Astrocyte (in vitro differentiated cells and primary cell): Measurements from ENCODE around the gene PPP1R36. TPM values are rescaled to one million over a fixed set of nuclear protein-coding genes. Genes with fewer than 3 reads are reported as not detected.

Experiments
- DNase-seq: peaks from one replicate; pipeline ENCODE4 v3.0.0-alpha.2; 2010; ENCODE audit warnings: low read depth
- FAIRE-seq: peaks from 2 replicates; lab custom pipeline; 2011; peaks lifted over from hg19 to GRCh38; lab: Jason Lieb, UNC
- H2AFZ ChIP-seq: 2 replicates; pipeline ENCODE4 v1.6.0; 2012; ENCODE audit warnings: low read depth, low read length, inconsistent platforms
- H3K27ac ChIP-seq: 2 replicates; pipeline ENCODE4 v1.5.1; 2011; ENCODE audit warnings: low read depth, low read length, inconsistent platforms
- H3K27me3 ChIP-seq: 2 replicates; pipeline ENCODE4 v1.6.0; 2011; ENCODE audit warnings: low read length, inconsistent platforms; ENCODE audit not compliant: insufficient read depth
- H3K36me3 ChIP-seq: 2 replicates; pipeline ENCODE4 v1.5.1; 2011; ENCODE audit warnings: low read length, inconsistent platforms; ENCODE audit not compliant: insufficient read depth
- H3K4me1 ChIP-seq: 2 replicates; pipeline ENCODE4 v1.5.1; 2011; ENCODE audit warnings: low read length, inconsistent platforms; ENCODE audit not compliant: insufficient read depth
- H3K4me2 ChIP-seq: 2 replicates; pipeline ENCODE4 v1.6.0; 2012; ENCODE audit warnings: low read length, inconsistent platforms
- H3K4me3 ChIP-seq: 2 replicates; pipeline ENCODE4 v1.5.1; 2011; ENCODE audit warnings: low read depth, mild to moderate bottlenecking, low read length, inconsistent platforms; ENCODE audit not compliant: insufficient read depth
- H3K79me2 ChIP-seq: 2 replicates; pipeline ENCODE4 v1.6.0; 2012; ENCODE audit warnings: mild to moderate bottlenecking, low read length, inconsistent platforms; ENCODE audit not compliant: insufficient read depth
- H3K9ac ChIP-seq: 2 replicates; pipeline ENCODE4 v1.6.0; 2012; ENCODE audit warnings: mild to moderate bottlenecking, low read length, inconsistent platforms
- H3K9me3 ChIP-seq: 2 replicates; pipeline ENCODE4 v1.5.1; 2012; ENCODE audit warnings: low read depth, mild to moderate bottlenecking, low read length, inconsistent platforms; ENCODE audit not compliant: insufficient read depth
- H4K20me1 ChIP-seq: 2 replicates; pipeline ENCODE4 v1.6.0; 2012; ENCODE audit warnings: low read length, inconsistent platforms; ENCODE audit not compliant: insufficient read depth
- H3K27ac Mint-ChIP-seq: one replicate; pipeline ENCODE4 v1.8.0; 2021; ENCODE audit warnings: mild to moderate bottlenecking, mixed read lengths; ENCODE audit not compliant: unreplicated experiment
- H3K27me3 Mint-ChIP-seq: one replicate; pipeline ENCODE4 v1.8.0; 2021; ENCODE audit warnings: low read depth, mixed read lengths; ENCODE audit not compliant: unreplicated experiment
- H3K36me3 Mint-ChIP-seq: one replicate; pipeline ENCODE4 v1.8.0; 2021; ENCODE audit warnings: low read depth, mixed read lengths; ENCODE audit not compliant: unreplicated experiment
- H3K4me1 Mint-ChIP-seq: one replicate; pipeline ENCODE4 v1.8.0; 2021; ENCODE audit warnings: low read depth, mixed read lengths; ENCODE audit not compliant: unreplicated experiment
- H3K4me3 Mint-ChIP-seq: one replicate; pipeline ENCODE4 v1.8.0; 2021; ENCODE audit warnings: mild to moderate bottlenecking, moderate library complexity, mixed read lengths; ENCODE audit not compliant: unreplicated experiment
- H3K9me3 Mint-ChIP-seq: one replicate; pipeline ENCODE4 v1.8.0; 2021; ENCODE audit warnings: mild to moderate bottlenecking, mixed read lengths; ENCODE audit not compliant: unreplicated experiment
- CTCF ChIP-seq: IDR thresholded peaks from 2 replicates; pipeline ENCODE4 v1.5.1; 2011; ENCODE audit warnings: low read depth, mild to moderate bottlenecking, inconsistent platforms, low read length, moderate library complexity; ENCODE audit not compliant: insufficient read depth
- EZH2 ChIP-seq: IDR thresholded peaks from 2 replicates; pipeline ENCODE4 v1.6.1; 2012; ENCODE audit warnings: mild to moderate bottlenecking, low read length, inconsistent platforms; ENCODE audit not compliant: insufficient read depth
- total RNA-seq: library from RNA; stranded (reverse); gene quantifications from 2 replicates; pipeline ENCODE4 v1.2.1, GENCODE V29; 2021

The PPP1R36 gene
- total RNA-seq, 1 donor from 2014 or later: 0.91 TPM

- TF ChIP-seq CTCF: peak; percentile 49
- no peak for TF ChIP-seq EZH2
- Mint-ChIP-seq H3K4me3 (peak within 1 kb of the TSS; percentile 83), H3K36me3 (peaks cover 6% of the 10 kb centered on the region), H3K4me1 (peaks cover 14% of the 10 kb centered on the region), H3K27me3 (no peaks in the 10 kb centered on the region), H3K9me3 (peaks cover 6% of the 10 kb centered on the region), H3K27ac (peak within 1 kb of the TSS; percentile 90)
- Histone ChIP-seq H3K4me2 (peak within 1 kb of the TSS; percentile 91), H3K27ac (peak within 1 kb of the TSS; percentile 68), H3K79me2 (peaks cover 10% of the 10 kb centered on the region), H3K4me1 (peaks cover 18% of the 10 kb centered on the region), H3K27me3 (peaks cover 18% of the 10 kb centered on the region), H3K9me3 (peaks cover 15% of the 10 kb centered on the region), H4K20me1 (peaks cover 9% of the 10 kb centered on the region), H3K9ac (peak within 1 kb of the TSS; percentile 80), H2AFZ (peak within 1 kb of the TSS; percentile 84), H3K4me3 (peak within 1 kb of the TSS; percentile 61), H3K36me3 (no peaks in the 10 kb centered on the region)
- peak; percentile 82 for FAIRE-seq
- DNase-seq: peak; percentile 99
Observed at GRCh38 chr14:64540208-64541202, 9.3 kb upstream of the PPP1R36 start, which contains the start of gene HSPA2. Gene HSPA2 (plus strand): TSS chr14:64540741. CDS start chr14:64540850, 109 bp downstream.

GRCh38 chr14:64541261-64541971 is 8.3 kb upstream of the PPP1R36 start:
- Mint-ChIP-seq H3K27ac (no peak overlapping the region), H3K27me3 (no peaks in the 10 kb centered on the region), H3K4me1 (peaks cover 14% of the 10 kb centered on the region), H3K9me3 (peaks cover 6% of the 10 kb centered on the region), H3K4me3 (no peak overlapping the region), H3K36me3 (peaks cover 6% of the 10 kb centered on the region)
- no peak overlapping the region for H3K27ac ChIP-seq
- H4K20me1 ChIP-seq: peaks cover 9% of the 10 kb centered on the region
- H3K4me1 ChIP-seq: peaks cover 18% of the 10 kb centered on the region
- H3K36me3 ChIP-seq: no peaks in the 10 kb centered on the region
- peak overlapping the region; percentile 61 for H3K4me3 ChIP-seq
- peaks cover 18% of the 10 kb centered on the region for H3K27me3 ChIP-seq
- peak overlapping the region; percentile 84 for H2AFZ ChIP-seq
- TF ChIP-seq CTCF: no peak
- no peak for TF ChIP-seq EZH2
- H3K79me2 ChIP-seq: peaks cover 10% of the 10 kb centered on the region
- no peak for FAIRE-seq
- H3K9me3 ChIP-seq: peaks cover 15% of the 10 kb centered on the region
- DNase-seq: no peak
- peak overlapping the region; percentile 62 for H3K9ac ChIP-seq
- H3K4me2 ChIP-seq: peak overlapping the region; percentile 91
